Body of pancreas (tissue), 4 donors: ENCODE measurements around the gene S100P. TPM values are rescaled to one million over a fixed set of nuclear protein-coding genes. Genes with fewer than 3 reads are reported as not detected.

Source experiments
- ATAC-seq: fragments of 150-250 bp; one replicate; pipeline ENCODE4 v1.9.1; 2016
- DNase-seq, 4 donors: peaks; one replicate each; pipeline ENCODE4 v3.0.0-alpha.2; 2019
- H3K27ac ChIP-seq, 4 donors: fragments of 200-600 bp; sonication (generic); 1 replicate in 3 of 4; 2 replicates in 1 of 4; pipeline versions ENCODE4 v1.5.1 to v1.6.1; 2016 to 2019; ENCODE audit warnings: mild to moderate bottlenecking in 1 of 4, mixed read lengths in 1 of 4, moderate library complexity in 1 of 4
- H3K27me3 ChIP-seq, 2 donors: fragments of 200-600 bp; sonication (generic); one replicate each; pipeline ENCODE4 v1.6.0; 2016; ENCODE audit warnings: mild to moderate bottlenecking in 1 of 2
- H3K36me3 ChIP-seq, 2 donors: fragments of 200-600 bp; sonication (generic); replicated peaks in 1 of 2; 2 replicates each; pipeline ENCODE4 v1.5.1; 2016; ENCODE audit warnings: low read depth in 2 of 2; ENCODE audit not compliant: insufficient read depth in 1 of 2
- H3K4me1 ChIP-seq: fragments of 200-600 bp; sonication (generic); one replicate; pipeline ENCODE4 v1.6.0; 2016
- H3K4me3 ChIP-seq, 2 donors: fragments of 200-600 bp; sonication (generic); 1 replicate in 1 of 2; 2 replicates in 1 of 2; pipeline ENCODE4 v1.5.1; 2016 to 2019
- H3K9me3 ChIP-seq, 3 donors: fragments of 200-600 bp; sonication (generic); 1 replicate in 2 of 3; 2 replicates in 1 of 3; pipeline ENCODE4 v1.5.1; 2016
- POLR2A ChIP-seq, 3 donors: fragments of 450-650 bp; IDR thresholded peaks; one replicate each; pipeline ENCODE4 v1.6.1; 2016; ENCODE audit warnings: antibody characterized with exemption in 3 of 3, mild to moderate bottlenecking in 2 of 3
- WGBS, 2 donors: methylation state at CpG; one replicate each; pipeline ENCODE4 v1.1.5; 2017; 5-methylcytosine and 5-hydroxymethylcytosine counted together
- intact Hi-C: fragments of 100-400 bp; cut with DNase I; formaldehyde crosslinking; loops from one replicate; pipeline ENCODE4 v1.15.1; 2023
- total RNA-seq, 2 donors: library from RNA; depleted of rRNA; stranded (reverse); fragments of >200 nt; gene quantifications; one replicate each; pipeline ENCODE4 v1.1.0, GENCODE V29; 2016
- TF ChIP-seq, protein P1 (sequence below), 7 experiments: fragments of 450-650 bp in 4 of 7; fragments of 200-600 bp in 3 of 7; sonication (generic) in 3 of 7; IDR thresholded peaks; one replicate each; pipeline ENCODE4 v1.5.1; 2016 to 2019; ENCODE audit warnings: antibody characterized with exemption in 7 of 7

Gene S100P
- total RNA-seq, 2 donors from 2014 or later: 1.0 TPM; not detected in 1

GRCh38 chr4:6695660-6696610, 2.3 kb downstream of the S100P start:
- Histone ChIP-seq H3K27me3 (no peaks in the 10 kb centered on the region), H3K4me3 (no peak overlapping the region), H3K36me3 (no peaks in the 10 kb centered on the region), H3K27ac (peak overlapping the region in 1 of 4 donors; percentile 32), H3K4me1 (peaks cover 9% of the 10 kb centered on the region), H3K9me3 (no peaks in the 10 kb centered on the region)
- no peak for ATAC-seq
- TF ChIP-seq, protein P1, sequence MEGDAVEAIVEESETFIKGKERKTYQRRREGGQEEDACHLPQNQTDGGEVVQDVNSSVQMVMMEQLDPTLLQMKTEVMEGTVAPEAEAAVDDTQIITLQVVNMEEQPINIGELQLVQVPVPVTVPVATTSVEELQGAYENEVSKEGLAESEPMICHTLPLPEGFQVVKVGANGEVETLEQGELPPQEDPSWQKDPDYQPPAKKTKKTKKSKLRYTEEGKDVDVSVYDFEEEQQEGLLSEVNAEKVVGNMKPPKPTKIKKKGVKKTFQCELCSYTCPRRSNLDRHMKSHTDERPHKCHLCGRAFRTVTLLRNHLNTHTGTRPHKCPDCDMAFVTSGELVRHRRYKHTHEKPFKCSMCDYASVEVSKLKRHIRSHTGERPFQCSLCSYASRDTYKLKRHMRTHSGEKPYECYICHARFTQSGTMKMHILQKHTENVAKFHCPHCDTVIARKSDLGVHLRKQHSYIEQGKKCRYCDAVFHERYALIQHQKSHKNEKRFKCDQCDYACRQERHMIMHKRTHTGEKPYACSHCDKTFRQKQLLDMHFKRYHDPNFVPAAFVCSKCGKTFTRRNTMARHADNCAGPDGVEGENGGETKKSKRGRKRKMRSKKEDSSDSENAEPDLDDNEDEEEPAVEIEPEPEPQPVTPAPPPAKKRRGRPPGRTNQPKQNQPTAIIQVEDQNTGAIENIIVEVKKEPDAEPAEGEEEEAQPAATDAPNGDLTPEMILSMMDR (IDR thresholded peaks at IDR 0.05): no peak
- no peak for TF ChIP-seq POLR2A (IDR thresholded peaks at IDR 0.05)
- intact Hi-C loops: no loop called here
- 56 to 64% methylated on average over 14 to 18 of the region's 18 CpGs for WGBS, 2 donors
- peak in 2 of 4 donors; percentile 24 to 41 for DNase-seq

DNA sequence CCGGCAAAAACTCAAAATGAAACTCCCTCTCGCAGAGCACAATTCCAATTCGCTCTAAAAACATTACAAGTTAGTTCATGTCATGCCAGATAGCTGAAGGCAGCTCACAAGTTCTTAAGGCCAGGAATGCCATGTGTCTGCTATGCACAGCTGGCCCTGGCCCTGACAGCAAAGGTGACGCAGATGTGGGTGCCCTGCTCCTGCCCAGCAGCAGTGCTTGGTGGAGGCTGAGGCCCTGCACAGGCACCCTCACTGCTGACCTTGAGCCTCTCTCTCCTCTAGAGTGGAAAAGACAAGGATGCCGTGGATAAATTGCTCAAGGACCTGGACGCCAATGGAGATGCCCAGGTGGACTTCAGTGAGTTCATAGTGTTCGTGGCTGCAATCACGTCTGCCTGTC, 2.9 kb downstream of the S100P start:
- TF ChIP-seq, protein P1 (IDR thresholded peaks at IDR 0.05): no peak
- Histone ChIP-seq H3K27ac (no peak overlapping the region), H3K4me1 (peaks cover 9% of the 10 kb centered on the region), H3K4me3 (no peak overlapping the region), H3K27me3 (no peaks in the 10 kb centered on the region), H3K9me3 (no peaks in the 10 kb centered on the region), H3K36me3 (no peaks in the 10 kb centered on the region)
- ATAC-seq: no peak
- 79 to 90% methylated on average over 3 to 8 of the region's 8 CpGs for WGBS, 2 donors
- intact Hi-C loops: no loop called here
- no peak for DNase-seq

GRCh38 chr4:6697131-6697530, 3.5 kb downstream of the S100P start:
- intact Hi-C loops: no loop called here
- ATAC-seq: no peak

DNA sequence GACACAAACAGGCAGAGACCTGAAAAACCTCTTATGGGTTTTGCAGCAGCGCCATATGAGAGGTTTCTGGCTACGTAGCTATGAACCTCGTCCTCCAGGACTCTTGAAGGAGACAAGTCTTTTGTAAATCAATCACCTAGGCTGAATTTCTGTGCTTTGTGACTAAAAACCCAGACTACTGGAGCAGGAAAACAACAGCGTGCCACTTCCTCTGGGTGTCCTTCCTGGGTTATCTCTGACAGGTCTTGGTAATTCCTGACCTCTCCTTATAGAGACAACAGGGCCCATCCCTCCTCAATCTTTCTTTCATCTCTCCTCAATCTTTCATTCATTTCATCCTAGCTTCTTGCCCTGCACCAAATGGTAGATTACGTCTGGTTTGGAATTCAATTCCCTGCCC, 5.7 kb downstream of the S100P start:
- no peaks in the 10 kb centered on the region for H3K9me3 ChIP-seq
- peaks cover 14% of the 10 kb centered on the region for H3K4me1 ChIP-seq
- no peaks in the 10 kb centered on the region for H3K36me3 ChIP-seq
- 71 to 93% methylated on average over 5 of the region's 5 CpGs for WGBS, 2 donors
- H3K27me3 ChIP-seq: no peaks in the 10 kb centered on the region
- ATAC-seq: no peak
- intact Hi-C loops: no loop called here
- H3K27ac ChIP-seq: no peak overlapping the region
- no peak overlapping the region for H3K4me3 ChIP-seq
- TF ChIP-seq, protein P1 (IDR thresholded peaks at IDR 0.05): no peak
- no peak for TF ChIP-seq POLR2A (IDR thresholded peaks at IDR 0.05)
- DNase-seq: no peak

More at GRCh38 chr4:6697131-6697530, 3.5 kb downstream of the S100P start:
- no peak overlapping the region for H3K27ac ChIP-seq
- DNase-seq: no peak
- no peaks in the 10 kb centered on the region for H3K9me3 ChIP-seq
- no peak for TF ChIP-seq POLR2A (IDR thresholded peaks at IDR 0.05)
- TF ChIP-seq, protein P1 (IDR thresholded peaks at IDR 0.05): no peak
- H3K36me3 ChIP-seq: no peaks in the 10 kb centered on the region
- peaks cover 9% of the 10 kb centered on the region for H3K4me1 ChIP-seq
- no peaks in the 10 kb centered on the region for H3K27me3 ChIP-seq
- WGBS, 2 donors: 91 to 94% methylated on average over 6 of the region's 6 CpGs
- no peak overlapping the region for H3K4me3 ChIP-seq
